Spleen (tissue), 11 donors: ENCODE measurements around the gene FRMD4B. TPM values are rescaled to one million over a fixed set of nuclear protein-coding genes. Genes with fewer than 3 reads are reported as not detected.

Source experiments
- DNase-seq: peaks from one replicate; pipeline ENCODE4 v3.0.0-alpha.2; 2020
- H3K27ac ChIP-seq, 8 donors: fragments of 200-600 bp; sonication (generic) in 7 of 8; 1 replicate in 4 of 8; 2 replicates in 4 of 8; pipeline versions ENCODE4 v1.5.0 to v1.8.0; 2016 to 2021; ENCODE audit warnings: inconsistent platforms in 4 of 8, mild to moderate bottlenecking in 4 of 8, moderate library complexity in 1 of 8
- H3K27me3 ChIP-seq, 7 donors: fragments of 200-600 bp; sonication (generic) in 6 of 7; replicated peaks in 1 of 7; 1 replicate in 4 of 7; 2 replicates in 3 of 7; pipeline versions ENCODE4 v1.5.0 to v1.8.0; 2016 to 2021; ENCODE audit warnings: inconsistent platforms in 3 of 7, mild to moderate bottlenecking in 1 of 7
- H3K36me3 ChIP-seq, 6 donors: fragments of 200-600 bp; sonication (generic) in 5 of 6; 1 replicate in 4 of 6; 2 replicates in 2 of 6; pipeline versions ENCODE4 v1.5.0 to v1.8.0; 2016 to 2021; ENCODE audit warnings: inconsistent platforms in 2 of 6
- H3K4me1 ChIP-seq, 6 donors: fragments of 200-600 bp; sonication (generic) in 5 of 6; 1 replicate in 3 of 6; 2 replicates in 3 of 6; pipeline versions ENCODE4 v1.5.0 to v1.8.0; 2016 to 2021; ENCODE audit warnings: inconsistent platforms in 3 of 6
- H3K4me3 ChIP-seq, 8 donors: fragments of 200-600 bp; sonication (generic) in 7 of 8; 1 replicate in 4 of 8; 2 replicates in 4 of 8; pipeline versions ENCODE4 v1.5.0 to v1.8.0; 2016 to 2021; ENCODE audit warnings: inconsistent platforms in 4 of 8, mild to moderate bottlenecking in 4 of 8, moderate library complexity in 2 of 8
- H3K9me3 ChIP-seq, 8 donors: fragments of 200-600 bp; sonication (generic) in 7 of 8; 1 replicate in 4 of 8; 2 replicates in 4 of 8; pipeline versions ENCODE4 v1.5.0 to v1.8.0; 2016 to 2021; ENCODE audit warnings: inconsistent platforms in 4 of 8
- CTCF ChIP-seq, 11 experiments: fragments of 200-600 bp in 7 of 11; fragments of 450-650 bp in 4 of 11; sonication (generic) in 4 of 11; IDR thresholded peaks in 8 of 11; conservative IDR thresholded peaks in 3 of 11; 1 replicate in 7 of 11; 2 replicates in 4 of 11; pipeline versions ENCODE4 v1.4.0 to v1.8.0; 2016 to 2021; ENCODE audit warnings: antibody characterized with exemption in 11 of 11, inconsistent platforms in 4 of 11, mild to moderate bottlenecking in 1 of 11
- POLR2A ChIP-seq, 3 donors: fragments of 450-650 bp; IDR thresholded peaks; one replicate each; pipeline ENCODE4 v1.5.1; 2017; ENCODE audit warnings: antibody characterized with exemption in 3 of 3, mild to moderate bottlenecking in 1 of 3
- POLR2AphosphoS5 ChIP-seq, 3 donors: sonication (generic); formaldehyde crosslinking; IDR thresholded peaks; one replicate each; pipeline ENCODE4 v1.5.1; 2017; ENCODE audit warnings: antibody characterized with exemption in 3 of 3
- WGBS, 5 donors: extraction: QIAGEN DNeasy Blood & Tissue Kit in 3 of 5; methylation state at CpG; one replicate each; pipeline versions ENCODE4 v1.1.5 to v1.1.7; 2013 to 2018; 5-methylcytosine and 5-hydroxymethylcytosine counted together
- intact Hi-C: fragments of 100-400 bp; cut with DNase I; formaldehyde crosslinking; loops from one replicate; pipeline ENCODE4 v1.15.0; 2023; ENCODE audit warnings: low total_unique reads
- polyA plus RNA-seq, 3 donors: library from polyadenylated mRNA; stranded (reverse); fragments of 200-250 nt; gene quantifications; one replicate each; pipeline ENCODE4 v1.2.1, GENCODE V29; 2013
- total RNA-seq, 7 donors: library from RNA; depleted of rRNA in 3 of 7; stranded (reverse); fragments of >200 nt in 3 of 7; fragmentation: NEBNext Ultra II Directional in 4 of 7; extraction: Animal tissue kit (Norgen Biotek cat#: 25700) in 4 of 7; gene quantifications; one replicate each; pipeline versions ENCODE4 v1.1.0 to v1.2.1, GENCODE V29; 2016 to 2021
- donor health status: healthy with polysubstance abuse.
- donor health status: DM: no; HTN: no; CAD: no; lungs with moderate emphysema.
- donor health status: DM: no; HTN: no; CAD: no.
- donor health status: Bipolar disorder and iron deficiency.
- donor health status: healthy.
- donor health status: DM: no; HTN: no; CAD: no.
- donor health status: DM: yes; HTN: yes; CAD: no.

Gene FRMD4B
- total and polyA plus RNA-seq, 10 donors: 8.1 to 143 (median 112) TPM

- no peak for DNase-seq
- H3K4me1 ChIP-seq: peaks cover 0 to 14% (median 2%) of the 10 kb centered on the region in 6 donors
- H3K4me3 ChIP-seq: no peak overlapping the region
- intact Hi-C loops: no loop called here
- no peak overlapping the region for H3K27ac ChIP-seq
- H3K27me3 ChIP-seq: no peaks in the 10 kb centered on the region
- TF ChIP-seq POLR2AphosphoS5 (IDR thresholded peaks at IDR 0.05): no peak
- H3K36me3 ChIP-seq: peaks cover 0 to 4% (median 0%) of the 10 kb centered on the region in 6 donors
- 77 to 99% (median 94%) methylated on average over 3 of the region's 3 CpGs for WGBS, 5 donors
- peaks cover 0 to 15% (median 9%) of the 10 kb centered on the region in 8 donors for H3K9me3 ChIP-seq
Measured at GRCh38 chr3:69405067-69405466, 19.2 kb upstream of the FRMD4B start.

- no peak overlapping the region for H3K4me3 ChIP-seq
- DNase-seq: no peak
- intact Hi-C loops: no loop called here
- peaks cover 0 to 4% (median 0%) of the 10 kb centered on the region in 6 donors for H3K4me1 ChIP-seq
- peaks cover 0 to 4% (median 0%) of the 10 kb centered on the region in 6 donors for H3K36me3 ChIP-seq
- H3K27ac ChIP-seq: no peak overlapping the region
- no peaks in the 10 kb centered on the region for H3K27me3 ChIP-seq
- H3K9me3 ChIP-seq: peaks cover 0 to 15% (median 9%) of the 10 kb centered on the region in 8 donors
- 86 to 90% (median 88%) methylated on average over 4 of the region's 4 CpGs for WGBS, 5 donors
- TF ChIP-seq POLR2A (IDR thresholded peaks at IDR 0.05) (no peak), POLR2AphosphoS5 (IDR thresholded peaks at IDR 0.05) (no peak), CTCF (IDR thresholded peaks at IDR 0.05 in 8 of 11, conservative IDR thresholded peaks at IDR 0.05 in 3 of 11) (no peak)
Measured at GRCh38 chr3:69403454-69403853, 17.6 kb upstream of the FRMD4B start.

- no peak for TF ChIP-seq CTCF (IDR thresholded peaks at IDR 0.05 in 8 of 11, conservative IDR thresholded peaks at IDR 0.05 in 3 of 11)
- no peak overlapping the region for H3K27ac ChIP-seq
Measured at GRCh38 chr3:69400683-69401082, 14.8 kb upstream of the FRMD4B start.

GRCh38 chr3:69392850-69393249, 7.0 kb upstream of the FRMD4B start:
- Histone ChIP-seq H3K27me3 (no peaks in the 10 kb centered on the region), H3K4me3 (no peak overlapping the region), H3K4me1 (peaks cover 9 to 20% (median 11%) of the 10 kb centered on the region in 6 donors), H3K9me3 (peaks cover 0 to 8% (median 0%) of the 10 kb centered on the region in 8 donors), H3K36me3 (no peaks in the 10 kb centered on the region), H3K27ac (no peak overlapping the region)
- DNase-seq: no peak
- TF ChIP-seq CTCF (IDR thresholded peaks at IDR 0.05 in 8 of 11, conservative IDR thresholded peaks at IDR 0.05 in 3 of 11) (no peak), POLR2A (IDR thresholded peaks at IDR 0.05) (no peak), POLR2AphosphoS5 (IDR thresholded peaks at IDR 0.05) (no peak)
- intact Hi-C loops: no loop called here
- WGBS, 5 donors: 53 to 71% (median 67%) methylated on average over 3 of the region's 3 CpGs

More at GRCh38 chr3:69400683-69401082, 14.8 kb upstream of the FRMD4B start:
- H3K4me3 ChIP-seq: no peak overlapping the region
- no peaks in the 10 kb centered on the region for H3K4me1 ChIP-seq
- H3K27me3 ChIP-seq: no peaks in the 10 kb centered on the region
- peaks cover 0 to 4% (median 0%) of the 10 kb centered on the region in 6 donors for H3K36me3 ChIP-seq
- no peak for DNase-seq
- 87 to 97% (median 91%) methylated on average over 2 of the region's 2 CpGs for WGBS, 5 donors
- intact Hi-C loops: no loop called here
- peaks cover 0 to 13% (median 10%) of the 10 kb centered on the region in 8 donors for H3K9me3 ChIP-seq

GRCh38 chr3:69392415-69392814, 6.5 kb upstream of the FRMD4B start:
- Histone ChIP-seq H3K36me3 (no peaks in the 10 kb centered on the region), H3K27me3 (no peaks in the 10 kb centered on the region), H3K27ac (no peak overlapping the region), H3K4me3 (no peak overlapping the region), H3K9me3 (peaks cover 0 to 8% (median 0%) of the 10 kb centered on the region in 8 donors), H3K4me1 (peaks cover 9 to 20% (median 11%) of the 10 kb centered on the region in 6 donors)
- WGBS, 5 donors: 85 to 94% (median 87%) methylated on average over 2 of the region's 2 CpGs
- intact Hi-C loops: no loop called here
- DNase-seq: no peak
- TF ChIP-seq CTCF (IDR thresholded peaks at IDR 0.05 in 8 of 11, conservative IDR thresholded peaks at IDR 0.05 in 3 of 11): no peak
- no peak for TF ChIP-seq POLR2A (IDR thresholded peaks at IDR 0.05)
- no peak for TF ChIP-seq POLR2AphosphoS5 (IDR thresholded peaks at IDR 0.05)
